Adrenal gland (tissue), 12 donors: ENCODE results near the gene ENPP7. TPM values are rescaled to one million over a fixed set of nuclear protein-coding genes. Genes with fewer than 3 reads are reported as not detected.

Experiments used
- DNase-seq, 7 donors: peaks; one replicate each; pipeline ENCODE4 v3.0.0-alpha.2; 2019 to 2020
- H3K27ac ChIP-seq, 5 donors: fragments of 200-600 bp; sonication (generic) in 4 of 5; 1 replicate in 3 of 5; 2 replicates in 2 of 5; pipeline versions ENCODE4 v1.5.1 to v1.8.0; 2016 to 2020; ENCODE audit warnings: mild to moderate bottlenecking in 1 of 5
- H3K27me3 ChIP-seq: fragments of 200-600 bp; 2 replicates; pipeline ENCODE4 v1.8.0; 2021
- H3K36me3 ChIP-seq, 2 donors: fragments of 200-600 bp; replicated peaks in 1 of 2; 1 replicate in 1 of 2; 2 replicates in 1 of 2; pipeline versions ENCODE4 v1.5.1 to v1.8.0; 2018 to 2022
- H3K4me1 ChIP-seq, 2 donors: fragments of 200-600 bp; replicated peaks in 1 of 2; 1 replicate in 1 of 2; 2 replicates in 1 of 2; pipeline versions ENCODE4 v1.5.1 to v1.8.0; 2018 to 2021
- H3K4me3 ChIP-seq, 4 donors: fragments of 200-600 bp; sonication (generic) in 3 of 4; one replicate each; pipeline ENCODE4 v1.5.1; 2016 to 2018
- H3K9me3 ChIP-seq, 3 donors: fragments of 200-600 bp; sonication (generic) in 1 of 3; replicated peaks in 1 of 3; 1 replicate in 2 of 3; 2 replicates in 1 of 3; pipeline versions ENCODE4 v1.5.1 to v1.8.0; 2016 to 2021
- POLR2A ChIP-seq, 2 donors: fragments of 450-650 bp; IDR thresholded peaks; one replicate each; pipeline ENCODE4 v1.6.1; 2017; ENCODE audit warnings: antibody characterized with exemption in 2 of 2, mild to moderate bottlenecking in 2 of 2, moderate library complexity in 1 of 2
- WGBS, 4 donors: extraction: QIAGEN DNeasy Blood & Tissue Kit in 2 of 4; methylation state at CpG; one replicate each; pipeline versions ENCODE4 v1.1.5 to v1.1.7; 2013 to 2017; 5-methylcytosine and 5-hydroxymethylcytosine counted together
- intact Hi-C, 2 donors: fragments of 100-400 bp; cut with DNase I; formaldehyde crosslinking; loops; one replicate each; pipeline versions ENCODE4 v1.14.1 to v1.15.0; 2022 to 2023
- polyA plus RNA-seq, 3 donors: library from polyadenylated mRNA; stranded (reverse); fragments of 200-250 nt in 2 of 3; fragments of 350-450 nt in 1 of 3; fragmentation: Illumina TruSeq in 1 of 3; extraction: RNeasy Lipid Tissue Mini Kit (QIAGEN cat#74804) in 1 of 3; gene quantifications; one replicate each; pipeline ENCODE4 v1.2.3, GENCODE V29; 2013 to 2014
- total RNA-seq, 9 donors: library from RNA; depleted of rRNA in 4 of 9; stranded (reverse); fragments of >200 nt in 4 of 9; fragments of 120-200 nt in 1 of 9; fragmentation: NEBNext Ultra II Directional in 1 of 9; extraction: Animal tissue kit (Norgen Biotek cat#: 25700) in 1 of 9; gene quantifications; one replicate each; pipeline versions ENCODE4 v1.1.0 to v1.2.4, GENCODE V29; 2013 to 2023
- TF ChIP-seq, protein P1 (sequence below), 6 experiments: fragments of 450-650 bp in 4 of 6; fragments of 200-600 bp in 2 of 6; sonication (generic) in 1 of 6; IDR thresholded peaks; 1 replicate in 5 of 6; 2 replicates in 1 of 6; pipeline versions ENCODE4 v1.5.1 to v1.8.0; 2016 to 2021; ENCODE audit warnings: antibody characterized with exemption in 6 of 6, mild to moderate bottlenecking in 2 of 6, moderate library complexity in 1 of 6
- donor health status: healthy with polysubstance abuse.
- donor health status: Bipolar disorder and iron deficiency.
- donor health status: DM: yes; HTN: yes; CAD: no.
- donor health status: DM: no; HTN: no; CAD: no.
- donor health status: DM: no; HTN: no; CAD: no.
- donor health status: DM: yes; HTN: yes; CAD: no.

ENPP7 gene
- total and polyA plus RNA-seq, 12 donors = 0.39 TPM; not detected in 11

DNA sequence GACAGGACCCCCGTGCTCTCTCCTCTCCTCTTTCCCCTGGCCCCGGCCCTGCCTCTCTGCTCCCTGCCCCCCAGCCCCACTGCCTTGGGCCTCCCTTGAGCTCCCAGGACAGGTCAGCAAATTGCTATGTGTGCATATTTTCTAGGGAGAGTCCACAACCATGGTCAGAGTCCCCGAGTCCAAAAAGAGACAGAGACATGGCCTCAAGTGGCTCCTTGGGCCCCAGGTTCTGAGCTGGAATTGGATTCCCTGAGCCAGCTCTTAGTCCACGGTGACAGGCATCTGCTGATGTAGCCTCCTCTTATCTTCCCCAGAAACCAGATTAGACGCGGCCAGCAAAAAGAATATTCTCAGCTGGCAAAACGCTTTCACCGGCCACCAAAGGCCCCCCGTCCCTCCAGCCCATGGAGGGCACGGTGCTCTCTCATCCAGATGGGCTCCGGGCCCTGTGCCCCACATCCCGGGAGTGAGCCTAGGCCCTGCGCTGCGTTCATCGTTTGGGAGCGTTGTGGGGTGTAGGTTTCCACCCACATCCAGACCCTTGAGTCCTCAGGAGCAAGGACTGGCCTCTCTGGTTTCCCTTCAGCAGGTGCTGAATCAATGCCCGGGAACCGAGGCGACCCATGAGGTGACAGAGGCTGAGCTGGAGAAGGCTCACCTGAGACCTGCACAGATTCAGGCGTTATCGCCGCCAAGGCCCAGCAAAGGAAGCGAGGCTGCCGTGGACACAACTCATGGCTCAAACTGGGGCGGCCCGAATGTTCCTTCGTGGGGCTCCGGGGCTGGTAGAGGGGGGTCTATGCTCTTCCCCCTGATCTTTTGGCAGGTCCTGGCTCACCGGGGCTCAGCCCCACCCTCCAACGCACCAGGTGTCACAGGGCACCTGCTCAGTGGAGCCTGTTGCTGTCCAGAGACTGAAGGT lies 16.3 kb upstream of the ENPP7 start:
- Histone ChIP-seq H3K9me3 (no peaks in the 10 kb centered on the region), H3K36me3 (no peaks in the 10 kb centered on the region), H3K27ac (no peak overlapping the region), H3K4me3 (no peak overlapping the region), H3K27me3 (no peaks in the 10 kb centered on the region), H3K4me1 (peaks cover 0 to 9% of the 10 kb centered on the region in 2 donors)
- 80 to 90% (median 85%) methylated on average over 16 to 30 of the region's 30 CpGs for WGBS, 4 donors
- TF ChIP-seq, protein P1, sequence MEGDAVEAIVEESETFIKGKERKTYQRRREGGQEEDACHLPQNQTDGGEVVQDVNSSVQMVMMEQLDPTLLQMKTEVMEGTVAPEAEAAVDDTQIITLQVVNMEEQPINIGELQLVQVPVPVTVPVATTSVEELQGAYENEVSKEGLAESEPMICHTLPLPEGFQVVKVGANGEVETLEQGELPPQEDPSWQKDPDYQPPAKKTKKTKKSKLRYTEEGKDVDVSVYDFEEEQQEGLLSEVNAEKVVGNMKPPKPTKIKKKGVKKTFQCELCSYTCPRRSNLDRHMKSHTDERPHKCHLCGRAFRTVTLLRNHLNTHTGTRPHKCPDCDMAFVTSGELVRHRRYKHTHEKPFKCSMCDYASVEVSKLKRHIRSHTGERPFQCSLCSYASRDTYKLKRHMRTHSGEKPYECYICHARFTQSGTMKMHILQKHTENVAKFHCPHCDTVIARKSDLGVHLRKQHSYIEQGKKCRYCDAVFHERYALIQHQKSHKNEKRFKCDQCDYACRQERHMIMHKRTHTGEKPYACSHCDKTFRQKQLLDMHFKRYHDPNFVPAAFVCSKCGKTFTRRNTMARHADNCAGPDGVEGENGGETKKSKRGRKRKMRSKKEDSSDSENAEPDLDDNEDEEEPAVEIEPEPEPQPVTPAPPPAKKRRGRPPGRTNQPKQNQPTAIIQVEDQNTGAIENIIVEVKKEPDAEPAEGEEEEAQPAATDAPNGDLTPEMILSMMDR (IDR thresholded peaks at IDR 0.05) = no peak
- no peak for TF ChIP-seq POLR2A (IDR thresholded peaks at IDR 0.05)
- intact Hi-C loops = no loop called here
- DNase-seq = no peak

GRCh38 chr17:79715098-79715942 lies 15.4 kb upstream of the ENPP7 start:
- DNase-seq = no peak
- no peaks in the 10 kb centered on the region for H3K9me3 ChIP-seq
- H3K4me3 ChIP-seq = no peak overlapping the region
- intact Hi-C loops = no loop called here
- no peak overlapping the region for H3K27ac ChIP-seq
- H3K27me3 ChIP-seq = no peaks in the 10 kb centered on the region
- peaks cover 0 to 9% of the 10 kb centered on the region in 2 donors for H3K4me1 ChIP-seq
- no peaks in the 10 kb centered on the region for H3K36me3 ChIP-seq
- TF ChIP-seq, protein P1 (IDR thresholded peaks at IDR 0.05) = no peak
- no peak for TF ChIP-seq POLR2A (IDR thresholded peaks at IDR 0.05)
- WGBS, 4 donors = 55 to 61% (median 55%) methylated on average over 11 to 16 of the region's 16 CpGs

DNA sequence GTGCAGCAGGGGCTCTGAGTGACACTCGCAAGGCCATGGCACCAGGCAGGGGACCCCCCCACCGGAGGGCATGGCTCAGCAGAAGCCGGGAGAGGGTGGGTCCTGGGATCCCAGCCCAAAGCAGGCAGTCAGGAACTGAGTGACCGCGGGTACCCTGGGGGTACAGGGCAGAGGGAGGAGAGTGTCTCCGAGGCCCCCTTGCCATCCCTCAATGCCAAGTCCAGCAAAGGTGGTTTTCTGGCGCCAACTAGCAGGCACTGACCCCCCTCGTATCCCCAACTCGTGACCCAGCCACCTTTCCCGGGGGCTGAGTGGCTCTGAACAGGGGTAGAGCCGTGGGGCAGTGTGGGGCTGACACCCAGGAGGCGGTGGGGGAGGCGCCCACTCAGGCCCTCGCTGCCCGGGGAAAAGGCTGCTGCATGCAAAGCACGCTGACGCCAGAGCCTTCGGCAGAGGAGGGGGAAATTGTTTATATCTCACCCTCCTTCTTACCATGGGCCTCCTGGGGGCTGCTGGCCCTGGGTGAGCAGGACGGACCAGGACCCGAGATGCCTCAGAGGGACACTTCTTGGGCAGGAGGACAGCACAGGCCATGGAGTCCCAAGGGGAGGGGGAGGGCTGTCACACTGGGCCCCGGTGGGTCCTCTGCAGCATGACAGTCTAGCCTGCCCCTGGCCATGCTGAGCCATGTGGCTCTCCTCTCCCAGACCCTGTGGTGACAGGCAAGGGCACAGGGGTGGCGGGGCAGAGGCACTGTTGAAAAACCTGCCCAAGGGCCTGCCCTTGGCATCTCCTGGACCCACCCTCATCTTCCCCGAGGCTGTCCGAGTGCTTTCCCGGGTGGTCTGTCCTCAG lies 14.6 kb upstream of the ENPP7 start:
- no peak overlapping the region for H3K4me3 ChIP-seq
- H3K27me3 ChIP-seq = no peaks in the 10 kb centered on the region
- H3K27ac ChIP-seq = no peak overlapping the region
- H3K9me3 ChIP-seq = no peaks in the 10 kb centered on the region
- no peaks in the 10 kb centered on the region for H3K36me3 ChIP-seq
- no peak for DNase-seq
- H3K4me1 ChIP-seq = peaks cover 0 to 9% of the 10 kb centered on the region in 2 donors
- 57 to 70% (median 60%) methylated on average over 8 to 25 of the region's 25 CpGs for WGBS, 4 donors
- TF ChIP-seq, protein P1 (IDR thresholded peaks at IDR 0.05) = no peak
- TF ChIP-seq POLR2A (IDR thresholded peaks at IDR 0.05) = no peak
- intact Hi-C loops = no loop called here
